Immature natural killer cell (primary cell): ENCODE measurements around the gene TCP11. TPM values are rescaled to one million over a fixed set of nuclear protein-coding genes. Genes with fewer than 3 reads are reported as not detected.

Experiments
- DNase-seq, 3 donors: peaks; one replicate each; pipeline ENCODE4 v3.0.0; 2022; ENCODE audit warnings: mixed read lengths in 1 of 3
- H3K27ac Mint-ChIP-seq, 6 donors: one replicate each; pipeline ENCODE4 v1.8.0; 2020; ENCODE audit warnings: mixed read lengths in 6 of 6, mild to moderate bottlenecking in 5 of 6, inconsistent platforms in 4 of 6, moderate library complexity in 3 of 6
- H3K27me3 Mint-ChIP-seq, 3 donors: one replicate each; pipeline ENCODE4 v1.8.0; 2020 to 2021; ENCODE audit warnings: low read depth in 3 of 3, mild to moderate bottlenecking in 3 of 3, mixed read lengths in 3 of 3, moderate library complexity in 3 of 3, inconsistent platforms in 1 of 3
- H3K36me3 Mint-ChIP-seq, 3 donors: one replicate each; pipeline ENCODE4 v1.8.0; 2020; ENCODE audit warnings: mixed read lengths in 3 of 3, inconsistent platforms in 2 of 3, mild to moderate bottlenecking in 2 of 3
- H3K4me1 Mint-ChIP-seq, 2 donors: one replicate each; pipeline ENCODE4 v1.8.0; 2020; ENCODE audit warnings: inconsistent platforms in 2 of 2, mild to moderate bottlenecking in 2 of 2, mixed read lengths in 2 of 2, moderate library complexity in 1 of 2
- H3K4me3 Mint-ChIP-seq, 5 donors: one replicate each; pipeline ENCODE4 v1.8.0; 2020; ENCODE audit warnings: mild to moderate bottlenecking in 5 of 5, mixed read lengths in 5 of 5, inconsistent platforms in 3 of 5, moderate library complexity in 3 of 5
- H3K9me3 Mint-ChIP-seq, 6 donors: one replicate each; pipeline ENCODE4 v1.8.0; 2020; ENCODE audit warnings: mild to moderate bottlenecking in 6 of 6, mixed read lengths in 6 of 6, inconsistent platforms in 4 of 6, moderate library complexity in 3 of 6
- polyA plus RNA-seq, 3 donors: library from polyadenylated mRNA; unstranded; fragments of 300-500 nt; fragmentation: Illumina TruSeq; gene quantifications; one replicate each; pipeline ENCODE4 v1.2.3, GENCODE V29; 2021

Gene TCP11
- polyA plus RNA-seq, 3 donors from 2014 or later, result not detected

DNA sequence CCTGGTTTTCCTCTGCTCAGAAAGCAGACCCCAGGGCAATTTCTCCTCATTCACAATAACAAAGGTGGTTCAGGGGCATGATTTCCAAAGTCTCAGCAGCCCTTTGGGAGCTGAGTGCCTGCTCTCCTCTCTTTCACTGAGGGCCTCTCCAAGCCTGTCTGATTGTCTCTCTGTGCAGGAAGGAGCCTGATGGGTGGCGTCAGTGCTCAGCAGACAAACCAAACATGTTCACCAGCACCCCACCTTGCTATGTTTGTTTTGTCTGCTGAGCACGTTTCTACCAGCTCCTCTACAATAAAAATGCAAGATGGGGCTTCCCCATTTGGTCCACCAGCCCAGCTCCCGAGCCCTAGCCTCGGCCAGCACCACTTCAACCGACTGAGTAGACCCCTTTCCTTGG is 25.4 kb upstream of the TCP11 start:
- H3K4me1 Mint-ChIP-seq, result peaks cover 0 to 3% of the 10 kb centered on the region in 2 donors
- peaks cover 0 to 4% (median 0%) of the 10 kb centered on the region in 3 donors for H3K36me3 Mint-ChIP-seq
- peaks cover 3 to 15% (median 8%) of the 10 kb centered on the region in 3 donors for H3K27me3 Mint-ChIP-seq
- peaks cover 0 to 3% (median 0%) of the 10 kb centered on the region in 6 donors for H3K9me3 Mint-ChIP-seq
- DNase-seq, result no peak
- no peak overlapping the region for H3K4me3 Mint-ChIP-seq
- H3K27ac Mint-ChIP-seq, result no peak overlapping the region

DNA sequence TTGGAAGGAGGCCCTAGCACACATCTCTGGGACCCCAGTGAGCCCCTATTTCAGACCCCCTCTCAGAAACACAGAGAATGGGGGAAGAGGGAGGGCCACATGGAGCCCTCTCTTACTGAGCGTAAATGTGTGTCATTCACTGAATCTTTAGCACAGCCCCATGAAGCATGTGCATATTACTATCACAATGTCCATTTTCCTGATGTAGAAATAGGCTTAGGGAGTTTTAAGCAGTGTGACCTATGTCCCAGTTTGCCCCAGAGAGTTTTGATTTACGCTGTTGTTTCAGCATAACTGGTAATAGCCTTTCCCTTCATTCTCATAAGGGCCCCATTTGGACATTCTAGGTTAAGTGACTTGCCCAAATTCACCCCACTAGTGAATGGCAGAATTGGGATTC is 25.0 kb upstream of the TCP11 start:
- Mint-ChIP-seq H3K9me3 (peaks cover 0 to 3% (median 0%) of the 10 kb centered on the region in 6 donors), H3K36me3 (peaks cover 0 to 4% (median 0%) of the 10 kb centered on the region in 3 donors), H3K27ac (no peak overlapping the region), H3K4me1 (peaks cover 0 to 3% of the 10 kb centered on the region in 2 donors), H3K27me3 (peaks cover 3 to 15% (median 8%) of the 10 kb centered on the region in 3 donors), H3K4me3 (no peak overlapping the region)
- DNase-seq, result no peak

DNA sequence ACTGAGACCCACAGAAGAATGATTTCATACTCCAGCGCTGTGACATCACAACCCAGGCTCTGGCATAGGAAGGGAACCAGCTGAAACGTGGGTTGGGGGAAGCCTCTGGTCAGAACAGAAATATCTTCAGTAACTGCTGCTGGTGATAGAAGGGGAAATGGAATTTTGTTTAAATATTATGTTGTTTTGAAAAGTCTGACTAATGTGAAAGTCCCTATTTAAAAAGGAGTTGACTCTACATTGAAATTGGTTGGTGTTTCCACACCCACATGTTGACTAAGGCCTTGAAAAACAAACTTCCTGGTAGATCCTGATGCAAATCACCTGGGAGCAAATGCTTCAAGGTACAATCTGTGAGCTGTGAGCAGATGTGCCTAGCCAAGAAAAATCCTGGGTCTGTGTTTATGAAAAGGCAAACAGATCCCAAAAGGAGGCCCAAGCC is 24.5 kb upstream of the TCP11 start:
- H3K27me3 Mint-ChIP-seq, result peaks cover 3 to 13% (median 8%) of the 10 kb centered on the region in 3 donors

DNA sequence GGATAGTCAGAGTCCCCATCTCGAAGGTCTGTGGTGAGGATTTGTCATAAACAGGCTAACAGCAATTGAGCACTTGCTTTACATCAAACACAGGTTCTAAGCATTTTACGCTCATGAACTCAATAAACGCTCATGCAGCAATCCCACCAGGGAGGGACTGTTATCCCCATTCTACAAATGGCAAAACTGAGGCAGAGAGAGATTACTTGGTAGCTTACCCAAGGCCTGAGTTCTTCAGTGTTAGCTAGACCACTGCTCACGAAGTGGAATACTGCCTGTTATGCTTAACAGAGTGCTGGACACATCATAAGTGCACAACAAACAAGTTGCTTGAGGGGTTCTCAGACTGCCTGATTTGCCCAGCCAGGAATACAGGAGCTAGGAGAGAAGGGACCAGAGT is 23.7 kb upstream of the TCP11 start:
- H3K4me3 Mint-ChIP-seq, result no peak overlapping the region

More for the DNA sequence above, 24.5 kb upstream of the TCP11 start:
- Mint-ChIP-seq H3K27ac (no peak overlapping the region), H3K4me3 (no peak overlapping the region), H3K36me3 (peaks cover 0 to 4% (median 0%) of the 10 kb centered on the region in 3 donors), H3K4me1 (peaks cover 0 to 3% of the 10 kb centered on the region in 2 donors), H3K9me3 (peaks cover 0 to 3% (median 0%) of the 10 kb centered on the region in 6 donors)
- no peak for DNase-seq

DNA sequence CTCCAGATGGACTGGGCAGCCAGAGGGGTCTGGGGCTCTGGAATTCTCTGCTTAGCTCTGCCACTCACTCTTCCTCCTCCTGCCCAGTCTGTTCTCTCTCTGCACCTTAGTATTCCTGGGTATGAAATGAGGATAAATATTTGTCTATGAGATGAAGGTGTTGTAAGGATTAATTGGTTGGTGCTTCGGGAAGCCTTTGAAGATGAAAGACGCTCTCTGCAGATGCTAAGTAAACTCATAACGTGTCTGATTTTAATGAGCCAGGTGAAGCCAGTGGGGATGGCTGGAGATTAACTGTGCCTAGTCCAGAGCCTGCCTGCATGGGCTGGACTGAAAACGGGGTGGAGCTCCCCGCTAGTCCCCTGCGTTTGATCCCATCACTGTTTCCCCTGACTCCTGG is 23.1 kb upstream of the TCP11 start:
- peaks cover 3 to 12% (median 7%) of the 10 kb centered on the region in 3 donors for H3K27me3 Mint-ChIP-seq
- H3K36me3 Mint-ChIP-seq, result peaks cover 0 to 4% (median 0%) of the 10 kb centered on the region in 3 donors
- no peaks in the 10 kb centered on the region for H3K9me3 Mint-ChIP-seq
- H3K27ac Mint-ChIP-seq, result no peak overlapping the region
- DNase-seq, result no peak
- H3K4me1 Mint-ChIP-seq, result no peaks in the 10 kb centered on the region
- no peak overlapping the region for H3K4me3 Mint-ChIP-seq

More for the DNA sequence above, 23.7 kb upstream of the TCP11 start:
- peaks cover 0 to 3% of the 10 kb centered on the region in 2 donors for H3K4me1 Mint-ChIP-seq
- peaks cover 3 to 13% (median 8%) of the 10 kb centered on the region in 3 donors for H3K27me3 Mint-ChIP-seq
- H3K36me3 Mint-ChIP-seq, result peaks cover 0 to 4% (median 0%) of the 10 kb centered on the region in 3 donors
- no peak for DNase-seq
- peaks cover 0 to 3% (median 0%) of the 10 kb centered on the region in 6 donors for H3K9me3 Mint-ChIP-seq
- H3K27ac Mint-ChIP-seq, result no peak overlapping the region

DNA sequence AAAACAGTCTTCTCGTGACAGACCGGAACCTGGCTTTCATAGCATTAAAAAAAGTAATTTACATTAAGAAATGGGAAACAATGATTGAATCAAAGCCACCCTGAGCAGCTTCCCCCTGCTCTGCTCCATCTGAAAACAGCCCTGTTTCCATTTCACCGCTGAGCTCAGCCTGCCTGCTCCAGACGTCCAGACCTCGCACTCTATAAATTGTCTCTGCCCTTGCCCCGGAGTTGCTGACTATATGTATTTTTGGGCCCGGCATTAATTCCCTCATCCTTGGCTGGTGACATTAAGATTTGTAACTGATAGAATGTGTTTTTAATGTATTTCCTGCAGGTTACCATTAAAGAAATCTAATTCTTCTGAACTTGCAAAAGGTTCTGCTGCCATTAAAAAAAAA is 22.7 kb upstream of the TCP11 start:
- Mint-ChIP-seq H3K27me3 (peaks cover 3 to 12% (median 6%) of the 10 kb centered on the region in 3 donors), H3K4me1 (no peaks in the 10 kb centered on the region), H3K4me3 (no peak overlapping the region), H3K36me3 (peaks cover 0 to 4% (median 0%) of the 10 kb centered on the region in 3 donors), H3K9me3 (no peaks in the 10 kb centered on the region), H3K27ac (no peak overlapping the region)
- DNase-seq, result no peak

DNA sequence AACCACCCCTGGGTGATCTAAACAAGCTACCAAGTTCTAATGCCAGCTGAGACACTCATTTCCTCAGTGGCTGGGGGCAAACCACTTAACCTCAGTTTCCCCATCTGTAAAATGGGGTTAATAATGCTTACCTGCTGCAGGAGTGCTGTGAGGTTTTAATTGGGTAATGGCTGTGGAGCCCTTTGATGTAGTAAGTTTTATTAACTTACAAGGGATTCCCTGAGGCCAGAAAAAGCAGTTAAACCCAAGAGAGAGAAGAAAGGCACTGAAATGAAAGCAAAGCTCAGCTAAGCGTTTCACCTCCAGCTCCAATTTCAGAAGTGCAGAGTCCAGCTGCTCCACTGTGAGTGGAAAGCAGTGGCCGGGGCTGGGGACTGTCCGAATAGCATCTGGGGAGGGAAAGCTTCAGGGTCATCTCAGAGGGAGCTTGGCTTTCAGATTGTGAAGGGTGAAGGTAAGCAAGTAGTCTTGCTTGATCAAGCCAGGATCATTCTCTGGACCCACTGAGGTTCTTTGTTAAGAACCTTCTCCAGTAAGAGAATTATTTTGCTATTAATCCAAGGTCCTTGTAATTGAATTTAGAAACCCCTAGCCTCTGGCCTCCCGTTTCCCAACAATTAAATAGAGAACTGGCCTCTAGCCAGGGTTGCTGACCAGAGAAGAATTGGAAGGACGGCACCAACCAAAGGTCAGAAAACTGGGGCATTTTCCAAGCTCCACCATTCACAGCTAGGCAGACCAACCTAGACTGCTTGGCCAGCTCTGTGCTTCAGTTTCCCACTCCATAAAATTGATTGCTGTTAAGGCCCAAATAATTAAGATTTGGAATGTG is 20.9 kb upstream of the TCP11 start:
- Mint-ChIP-seq H3K27ac (no peak overlapping the region), H3K27me3 (peaks cover 2 to 12% (median 4%) of the 10 kb centered on the region in 3 donors), H3K4me3 (no peak overlapping the region), H3K9me3 (no peaks in the 10 kb centered on the region), H3K36me3 (peaks cover 0 to 4% (median 0%) of the 10 kb centered on the region in 3 donors), H3K4me1 (no peaks in the 10 kb centered on the region)
- DNase-seq, result no peak

DNA sequence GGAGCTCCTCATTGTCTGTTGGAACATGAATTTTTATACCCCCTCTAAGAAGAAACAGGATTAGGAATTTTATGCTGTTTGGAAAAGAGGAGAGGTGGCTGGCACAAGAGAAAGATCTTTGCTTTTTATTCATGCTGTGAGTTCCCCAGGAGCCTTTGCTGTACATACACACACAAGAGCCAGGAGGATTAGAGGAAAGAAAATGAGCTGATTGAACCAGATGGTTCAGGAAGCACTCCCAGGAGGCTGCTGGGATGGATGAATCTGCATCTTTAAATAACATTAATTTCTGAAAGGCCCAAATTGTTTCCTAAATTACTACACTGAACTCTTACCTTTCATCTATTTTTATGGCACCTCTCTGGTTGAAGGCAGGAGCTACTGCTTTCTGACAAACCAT is 20.1 kb upstream of the TCP11 start:
- H3K36me3 Mint-ChIP-seq, result peaks cover 0 to 4% (median 0%) of the 10 kb centered on the region in 3 donors
- DNase-seq, result no peak
- H3K4me3 Mint-ChIP-seq, result no peak overlapping the region
- no peaks in the 10 kb centered on the region for H3K9me3 Mint-ChIP-seq
- H3K4me1 Mint-ChIP-seq, result no peaks in the 10 kb centered on the region
- H3K27me3 Mint-ChIP-seq, result peaks cover 2 to 12% (median 4%) of the 10 kb centered on the region in 3 donors
- no peak overlapping the region for H3K27ac Mint-ChIP-seq

DNA sequence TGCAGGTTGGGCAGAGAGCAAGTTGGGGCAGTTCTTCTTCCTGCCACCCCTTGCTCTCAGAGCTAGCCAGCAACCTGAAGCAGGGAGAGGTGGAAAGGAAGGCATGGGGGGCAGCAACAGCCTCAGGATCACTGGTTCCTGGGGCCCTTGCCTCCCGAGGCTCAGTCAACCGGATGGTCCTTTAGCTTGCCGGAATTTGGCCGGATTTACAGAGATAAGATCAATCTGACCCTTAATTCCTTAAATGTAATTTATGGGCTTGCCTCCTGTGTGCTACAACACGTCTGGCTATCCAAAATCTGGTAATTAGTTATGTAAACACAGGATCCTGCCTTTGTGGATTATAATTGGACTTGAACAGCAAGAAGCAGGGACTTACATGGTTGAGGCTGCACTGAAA is 19.5 kb upstream of the TCP11 start:
- H3K27me3 Mint-ChIP-seq, result peaks cover 2 to 14% (median 4%) of the 10 kb centered on the region in 3 donors
- H3K9me3 Mint-ChIP-seq, result no peaks in the 10 kb centered on the region
- DNase-seq, result no peak
- no peak overlapping the region for H3K27ac Mint-ChIP-seq
- H3K36me3 Mint-ChIP-seq, result peaks cover 0 to 4% (median 0%) of the 10 kb centered on the region in 3 donors
- no peaks in the 10 kb centered on the region for H3K4me1 Mint-ChIP-seq
- no peak overlapping the region for H3K4me3 Mint-ChIP-seq

DNA sequence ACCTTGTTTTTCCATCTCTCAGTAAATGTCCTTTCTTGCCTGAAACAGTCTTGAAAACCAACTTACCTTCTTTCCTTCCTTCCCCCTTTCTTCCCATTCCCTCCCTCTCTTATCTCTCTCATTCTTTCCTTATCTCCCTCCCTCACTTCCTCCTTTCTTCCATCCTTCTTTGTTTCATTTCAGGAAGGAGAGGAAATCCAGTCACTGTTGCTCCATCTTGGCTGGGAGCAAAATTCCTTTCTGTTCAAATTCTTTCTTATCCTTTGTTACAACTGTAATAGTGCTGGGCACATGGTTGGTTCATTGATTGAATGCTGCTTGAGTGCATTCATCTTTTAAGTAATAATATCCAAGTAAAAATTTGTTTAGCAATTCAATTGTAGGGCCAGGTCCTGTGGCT is 17.4 kb upstream of the TCP11 start:
- Mint-ChIP-seq H3K27me3 (peaks cover 2 to 6% (median 2%) of the 10 kb centered on the region in 3 donors), H3K27ac (no peak overlapping the region), H3K4me1 (no peaks in the 10 kb centered on the region), H3K9me3 (no peaks in the 10 kb centered on the region), H3K36me3 (no peaks in the 10 kb centered on the region), H3K4me3 (no peak overlapping the region)
- DNase-seq, result no peak

DNA sequence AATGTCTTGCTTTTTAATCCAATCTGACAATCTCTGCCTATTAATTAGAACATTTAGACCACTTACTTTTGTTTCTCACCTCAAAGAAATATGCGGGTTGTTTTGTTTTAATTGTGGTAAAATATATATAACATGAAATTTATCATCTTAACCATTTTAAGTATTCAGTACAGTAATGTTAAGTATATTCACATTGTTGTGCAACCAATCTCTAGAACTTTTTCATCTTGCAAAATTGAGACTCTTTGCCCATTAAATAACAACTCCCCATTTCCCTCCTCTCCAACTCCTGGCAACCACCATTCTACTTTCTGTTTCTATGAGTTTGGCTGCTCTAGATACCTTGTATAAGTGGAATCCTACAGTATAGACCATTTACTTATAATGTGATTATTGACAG is 13.8 kb upstream of the TCP11 start:
- no peaks in the 10 kb centered on the region for H3K36me3 Mint-ChIP-seq
- H3K4me3 Mint-ChIP-seq, result no peak overlapping the region
- no peak overlapping the region for H3K27ac Mint-ChIP-seq
- H3K4me1 Mint-ChIP-seq, result no peaks in the 10 kb centered on the region
- peaks cover 2 to 6% (median 4%) of the 10 kb centered on the region in 3 donors for H3K27me3 Mint-ChIP-seq
- H3K9me3 Mint-ChIP-seq, result no peaks in the 10 kb centered on the region
- DNase-seq, result no peak

DNA sequence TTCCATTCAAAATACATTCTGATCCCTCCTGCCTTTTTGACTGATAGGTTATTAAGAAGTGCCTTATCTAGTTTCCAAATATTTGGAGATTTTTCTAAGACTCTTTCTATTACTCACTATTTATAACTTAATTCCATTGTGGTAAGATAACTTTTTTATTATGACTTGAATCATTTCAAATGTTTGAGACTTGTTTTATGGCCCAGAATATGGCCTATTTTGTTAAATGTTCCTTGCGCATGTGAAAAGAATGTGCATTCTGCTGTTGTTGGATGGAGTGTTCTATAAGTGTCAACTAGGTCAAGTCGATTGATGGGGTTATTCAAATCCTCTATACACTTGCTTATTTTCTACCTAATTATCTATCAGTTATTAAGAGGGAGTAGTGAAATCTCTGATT is 13.1 kb upstream of the TCP11 start:
- Mint-ChIP-seq H3K36me3 (no peaks in the 10 kb centered on the region), H3K27ac (no peak overlapping the region), H3K4me3 (no peak overlapping the region), H3K9me3 (no peaks in the 10 kb centered on the region), H3K4me1 (no peaks in the 10 kb centered on the region), H3K27me3 (peaks cover 2 to 4% (median 2%) of the 10 kb centered on the region in 3 donors)
- DNase-seq, result no peak

DNA sequence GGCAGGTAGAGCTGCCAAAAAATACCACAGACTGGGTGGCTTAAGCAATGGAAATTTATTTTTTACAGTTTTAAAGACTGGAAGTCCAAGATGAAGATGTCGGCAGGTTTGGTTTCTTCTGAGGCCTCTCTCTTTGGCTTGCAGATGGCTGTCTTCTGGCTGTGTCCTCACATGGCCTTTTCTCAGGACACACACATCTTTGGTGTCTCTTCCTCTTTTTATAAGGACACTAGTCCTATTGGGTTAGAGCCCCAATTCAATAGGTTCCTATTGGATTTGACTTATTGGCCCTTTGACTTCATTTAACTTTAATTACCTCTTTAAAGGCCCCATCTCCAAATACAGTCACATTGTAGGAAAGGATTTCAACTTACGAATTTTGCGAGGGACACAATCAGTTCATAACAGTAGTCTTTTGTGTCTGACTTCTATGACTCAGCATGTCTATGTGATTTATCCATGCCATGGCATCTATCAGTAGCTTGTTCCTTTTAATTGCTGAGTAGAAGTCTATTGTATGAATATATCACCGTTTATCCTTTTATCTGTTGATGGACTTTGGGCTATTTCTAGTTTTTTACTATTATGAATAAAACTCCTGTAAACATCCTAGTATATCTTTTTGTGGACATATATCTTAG is 11.0 kb upstream of the TCP11 start:
- Mint-ChIP-seq H3K27ac (no peak overlapping the region), H3K9me3 (no peaks in the 10 kb centered on the region)

DNA sequence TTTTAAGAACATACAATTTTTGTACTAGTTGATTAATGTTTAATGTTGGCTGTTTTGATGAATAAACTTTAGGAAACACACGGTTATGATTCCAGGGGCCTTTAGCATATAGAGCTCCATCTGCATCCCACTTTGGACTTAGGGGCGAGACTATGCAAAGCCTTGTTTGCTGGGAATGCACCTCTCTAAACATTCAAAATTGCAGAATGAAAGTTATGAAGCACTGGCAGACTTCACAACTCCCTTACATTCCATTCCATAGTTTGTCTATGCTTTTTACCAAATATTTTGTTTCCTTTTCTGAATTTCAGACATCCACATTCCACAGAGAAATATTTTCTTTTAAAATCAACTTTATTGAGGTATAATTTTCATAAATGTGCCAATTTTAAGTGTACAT is 10.3 kb upstream of the TCP11 start:
- Mint-ChIP-seq H3K36me3 (no peaks in the 10 kb centered on the region), H3K9me3 (no peaks in the 10 kb centered on the region), H3K27me3 (peaks cover 2% of the 10 kb centered on the region in 3 donors), H3K4me3 (no peak overlapping the region), H3K27ac (no peak overlapping the region), H3K4me1 (no peaks in the 10 kb centered on the region)
- DNase-seq, result no peak

More for the DNA sequence above, 11.0 kb upstream of the TCP11 start:
- no peak overlapping the region for H3K4me3 Mint-ChIP-seq
- H3K27me3 Mint-ChIP-seq, result peaks cover 2% of the 10 kb centered on the region in 3 donors
- H3K4me1 Mint-ChIP-seq, result no peaks in the 10 kb centered on the region
- H3K36me3 Mint-ChIP-seq, result no peaks in the 10 kb centered on the region
- DNase-seq, result no peak
